WTC11 (cell line): ENCODE results near the gene CYP11A1. TPM values are rescaled to one million over a fixed set of nuclear protein-coding genes. Genes with fewer than 3 reads are reported as not detected.

Source experiments
- ATAC-seq: fragments of 200-7000 bp; cut with Tn5 transposase; 2 replicates; pipeline ENCODE4 v1.10.0; 2021; ENCODE audit warnings: mild to moderate bottlenecking, moderate library complexity
- CTCF ChIA-PET: fragments of 300-600 bp; sonication (Branson Sonifier 250); formaldehyde crosslinking; loops from one replicate; lab custom pipeline; 2021; ENCODE audit warnings: antibody characterized with exemption; lab: Charles Lee
- POLR2A ChIA-PET: fragments of 350-600 bp; sonication (Branson Sonifier 250); formaldehyde crosslinking; loops from one replicate; lab custom pipeline; 2021; ENCODE audit warnings: antibody characterized with exemption; lab: Charles Lee
- DNase-seq: peaks from one replicate; pipeline ENCODE4 v3.0.0; 2021; ENCODE audit warnings: low spot score
- H3K27ac Mint-ChIP-seq: 2 replicates; pipeline ENCODE4 v1.8.0; 2021; ENCODE audit warnings: mixed read lengths
- H3K27me3 Mint-ChIP-seq: 2 replicates; pipeline ENCODE4 v1.8.0; 2021; ENCODE audit warnings: low read depth, mild to moderate bottlenecking, moderate library complexity, mixed read lengths
- H3K36me3 Mint-ChIP-seq: 2 replicates; pipeline ENCODE4 v1.8.0; 2021; ENCODE audit warnings: mixed read lengths
- H3K4me1 Mint-ChIP-seq: 2 replicates; pipeline ENCODE4 v1.8.0; 2022; ENCODE audit warnings: mixed read lengths
- H3K4me3 Mint-ChIP-seq: 2 replicates; pipeline ENCODE4 v1.8.0; 2021; ENCODE audit warnings: mild to moderate bottlenecking, moderate library complexity, mixed read lengths
- H3K9me3 Mint-ChIP-seq: 2 replicates; pipeline ENCODE4 v1.8.0; 2021; ENCODE audit warnings: mixed read lengths
- E2F5 ChIP-seq: sonication (generic); formaldehyde crosslinking; IDR thresholded peaks from 2 replicates; pipeline ENCODE4 v1.8.1; 2022; ENCODE audit warnings: mild to moderate bottlenecking, moderate library complexity, missing genetic modification reagents
- ERG ChIP-seq: fragments of 250-450 bp; sonication (Bioruptor Pico); IDR thresholded peaks from 2 replicates; pipeline ENCODE4 v1.8.0; 2021; ENCODE audit warnings: mild to moderate bottlenecking
- HMGXB4 ChIP-seq: sonication (generic); formaldehyde crosslinking; IDR thresholded peaks from 2 replicates; pipeline ENCODE4 v1.8.1; 2023; ENCODE audit warnings: mild to moderate bottlenecking, moderate library complexity, missing genetic modification reagents
- MLX ChIP-seq: sonication (generic); formaldehyde crosslinking; IDR thresholded peaks from 2 replicates; pipeline ENCODE4 v1.8.1; 2023; ENCODE audit warnings: mild to moderate bottlenecking, missing genetic modification reagents, moderate library complexity
- MYBL2 ChIP-seq: sonication (generic); formaldehyde crosslinking; IDR thresholded peaks from 2 replicates; pipeline ENCODE4 v1.8.1; 2023; ENCODE audit warnings: mild to moderate bottlenecking, moderate library complexity, missing genetic modification reagents
- SP1 ChIP-seq: sonication (generic); formaldehyde crosslinking; conservative IDR thresholded peaks from 2 replicates; pipeline ENCODE4 v1.8.1; 2022; ENCODE audit warnings: missing genetic modification reagents
- USF2 ChIP-seq: sonication (generic); formaldehyde crosslinking; IDR thresholded peaks from 2 replicates; pipeline ENCODE4 v1.8.1; 2023; ENCODE audit warnings: mild to moderate bottlenecking, missing genetic modification reagents, moderate library complexity
- ZBTB21 ChIP-seq: sonication (generic); formaldehyde crosslinking; IDR thresholded peaks from 2 replicates; pipeline ENCODE4 v1.8.1; 2023; ENCODE audit warnings: mild to moderate bottlenecking, missing genetic modification reagents, borderline replicate concordance
- ZBTB43 ChIP-seq: sonication (generic); formaldehyde crosslinking; IDR thresholded peaks from 2 replicates; pipeline ENCODE4 v1.8.1; 2023; ENCODE audit warnings: mild to moderate bottlenecking, missing genetic modification reagents
- ZNF396 ChIP-seq: fragments of 250-450 bp; sonication (Bioruptor Pico); IDR thresholded peaks from 2 replicates; pipeline ENCODE4 v1.8.0; 2021; ENCODE audit warnings: mild to moderate bottlenecking, moderate library complexity, borderline replicate concordance
- ZNF423 ChIP-seq: fragments of 250-450 bp; sonication (Bioruptor Pico); IDR thresholded peaks from 2 replicates; pipeline ENCODE4 v2.1.2; 2022; ENCODE audit warnings: mild to moderate bottlenecking, moderate library complexity
- total RNA-seq: library from RNA; stranded (reverse); gene quantifications from 3 replicates; pipeline ENCODE4 v1.2.3, GENCODE V29; 2021

CYP11A1 gene
- total RNA-seq, 1 experiment from 2014 or later: 3.4 TPM

GRCh38 chr15:74297887-74298286 lies 69.6 kb downstream of the CYP11A1 start (continued):
- no peak for TF ChIP-seq ZNF396 (CRISPR knock-in tag)
- TF ChIP-seq, all 79 proteins: peak for 0

- H3K27me3 Mint-ChIP-seq: peaks cover 40% of the 10 kb centered on the region
- ChIA-PET CTCF (interaction anchor here (0.8 to 1.4 kb wide), 4 partner anchors 8 to 16 kb away, joined by 3 to 4 read pairs (median 4); no protein-coding TSS in a partner anchor), POLR2A (no interaction called here)
- H3K4me1 Mint-ChIP-seq: peaks cover 24% of the 10 kb centered on the region
- ATAC-seq: 0 out of 2 replicates have a peak, but pooled peaks have one; percentile 8
- peak; percentile 40 for DNase-seq
- H3K4me3 Mint-ChIP-seq: no peak overlapping the region
- no peaks in the 10 kb centered on the region for H3K9me3 Mint-ChIP-seq
- no peak overlapping the region for H3K27ac Mint-ChIP-seq
- H3K36me3 Mint-ChIP-seq: no peaks in the 10 kb centered on the region
- no peak for TF ChIP-seq USF2
- TF ChIP-seq ZNF423 (CRISPR knock-in tag): no peak
- no peak for TF ChIP-seq MYBL2 (CRISPR knock-in tag)
- TF ChIP-seq ZBTB43: no peak
- no peak for TF ChIP-seq SP1 (CRISPR knock-in tag)
- TF ChIP-seq ERG (CRISPR knock-in tag): no peak
- TF ChIP-seq HMGXB4 (CRISPR knock-in tag): no peak
These were observed 71.6 kb downstream of the CYP11A1 start for GRCh38 chr15:74295800-74296199.

- no peak overlapping the region for H3K27ac Mint-ChIP-seq
- no peaks in the 10 kb centered on the region for H3K9me3 Mint-ChIP-seq
- H3K4me1 Mint-ChIP-seq: peaks cover 17% of the 10 kb centered on the region
- H3K36me3 Mint-ChIP-seq: no peaks in the 10 kb centered on the region
- H3K27me3 Mint-ChIP-seq: peaks cover 41% of the 10 kb centered on the region
- DNase-seq (no peak), ATAC-seq (no peak)
- TF ChIP-seq ZBTB21 (CRISPR knock-in tag) (no peak), MYBL2 (CRISPR knock-in tag) (no peak), E2F5 (CRISPR knock-in tag) (no peak), MLX (no peak)
- no peak overlapping the region for H3K4me3 Mint-ChIP-seq
- ChIA-PET POLR2A (interaction anchor here (0.6 kb wide), 1 partner anchor 182 kb away, joined by 4 read pairs; no protein-coding TSS in a partner anchor), CTCF (interaction anchor here (0.7 to 1.5 kb wide), 2 partner anchors 14 to 16 kb away, joined by 3 to 6 read pairs; no protein-coding TSS in a partner anchor)
These were observed 73.4 kb downstream of the CYP11A1 start for GRCh38 chr15:74294010-74294409.
